Neuronal stem cell (in vitro differentiated cells): ENCODE measurements around the gene KCNK10.

ENCODE experiments used
- DNase-seq: peaks from one replicate; pipeline ENCODE4 v3.0.0-alpha.2; 2013; ENCODE audit warnings: low spot score
- H2AFZ ChIP-seq: one replicate; pipeline ENCODE4 v1.6.1; 2013; ENCODE audit warnings: mild to moderate bottlenecking, low read length, inconsistent platforms
- H2AK5ac ChIP-seq: 2 replicates; pipeline ENCODE4 v1.6.1; 2013; ENCODE audit warnings: low read depth, mild to moderate bottlenecking, inconsistent platforms, low read length, moderate library complexity, mixed read lengths
- H2BK120ac ChIP-seq: 2 replicates; pipeline ENCODE4 v1.6.1; 2013; ENCODE audit warnings: low read depth, mild to moderate bottlenecking, inconsistent platforms, low read length, moderate library complexity, mixed read lengths
- H2BK12ac ChIP-seq: one replicate; pipeline ENCODE4 v1.6.1; 2013; ENCODE audit warnings: low read length, inconsistent platforms
- H2BK15ac ChIP-seq: 2 replicates; pipeline ENCODE4 v1.6.1; 2013; ENCODE audit warnings: mild to moderate bottlenecking, low read length, inconsistent platforms, mixed read lengths
- H2BK5ac ChIP-seq: one replicate; pipeline ENCODE4 v1.6.1; 2013; ENCODE audit warnings: inconsistent platforms, mild to moderate bottlenecking, low read length, moderate library complexity
- H3K14ac ChIP-seq: one replicate; pipeline ENCODE4 v1.6.1; 2013; ENCODE audit warnings: low read length, inconsistent platforms
- H3K18ac ChIP-seq: 2 replicates; pipeline ENCODE4 v1.6.1; 2013; ENCODE audit warnings: low read length, inconsistent platforms
- H3K23ac ChIP-seq: 2 replicates; pipeline ENCODE4 v1.6.1; 2013; ENCODE audit warnings: low read depth, mild to moderate bottlenecking, mixed read lengths, low read length, inconsistent platforms; ENCODE audit not compliant: poor library complexity
- H3K27ac ChIP-seq: replicated peaks from 3 replicates; pipeline ENCODE4 v1.5.1; 2013; ENCODE audit warnings: low read length, inconsistent platforms
- H3K27me3 ChIP-seq, 3 experiments: 2 replicates each; pipeline ENCODE4 v1.6.1; 2013; ENCODE audit warnings: low read length in 3 of 3, mild to moderate bottlenecking in 2 of 3, inconsistent platforms in 1 of 3, low read depth in 1 of 3, mixed read lengths in 1 of 3, moderate library complexity in 1 of 3; ENCODE audit not compliant: control insufficient read depth in 3 of 3, insufficient read depth in 3 of 3
- H3K36me3 ChIP-seq, 2 donors: replicated peaks in 1 of 2; 2 replicates each; pipeline ENCODE4 v1.6.1; 2013; ENCODE audit warnings: low read length in 2 of 2; ENCODE audit not compliant: control insufficient read depth in 2 of 2, insufficient read depth in 2 of 2
- H3K4ac ChIP-seq: 2 replicates; pipeline ENCODE4 v1.6.1; 2013; ENCODE audit warnings: inconsistent platforms, mild to moderate bottlenecking, low read length, moderate library complexity
- H3K4me1 ChIP-seq, 2 donors: 1 replicate in 1 of 2; 2 replicates in 1 of 2; pipeline ENCODE4 v1.6.1; 2013; ENCODE audit warnings: low read length in 2 of 2, low read depth in 1 of 2; ENCODE audit not compliant: control insufficient read depth in 2 of 2, insufficient read depth in 1 of 2
- H3K4me2 ChIP-seq: one replicate; pipeline ENCODE4 v1.6.1; 2013; ENCODE audit warnings: mild to moderate bottlenecking, low read length, inconsistent platforms; ENCODE audit not compliant: insufficient read depth, poor library complexity, severe bottlenecking
- H3K4me3 ChIP-seq, 2 donors: 2 replicates each; pipeline ENCODE4 v1.5.1; 2013; ENCODE audit warnings: low read length in 2 of 2, mild to moderate bottlenecking in 2 of 2, inconsistent platforms in 1 of 2, moderate library complexity in 1 of 2
- H3K79me1 ChIP-seq: one replicate; pipeline ENCODE4 v1.6.1; 2013; ENCODE audit warnings: low read depth, mild to moderate bottlenecking, inconsistent platforms, low read length, moderate library complexity
- H3K9ac ChIP-seq: one replicate; pipeline ENCODE4 v1.6.1; 2013; ENCODE audit warnings: mild to moderate bottlenecking, low read depth, low read length, inconsistent platforms; ENCODE audit not compliant: poor library complexity
- H3K9me3 ChIP-seq, 2 donors: replicated peaks in 1 of 2; 2 replicates each; pipeline versions ENCODE3 to v1.6.1; 2013; ENCODE audit warnings: low read length in 2 of 2, mild to moderate bottlenecking in 2 of 2, inconsistent platforms in 1 of 2, low read depth in 1 of 2, mixed read lengths in 1 of 2, moderate library complexity in 1 of 2; ENCODE audit not compliant: control insufficient read depth in 2 of 2, insufficient read depth in 1 of 2
- H4K8ac ChIP-seq: one replicate; pipeline ENCODE4 v1.6.1; 2013; ENCODE audit warnings: low read depth, mild to moderate bottlenecking, inconsistent platforms, low read length, moderate library complexity
- H4K91ac ChIP-seq: one replicate; pipeline ENCODE4 v1.6.1; 2013; ENCODE audit warnings: low read length, low read depth, mild to moderate bottlenecking, inconsistent platforms; ENCODE audit not compliant: poor library complexity
- WGBS, 2 donors: extraction: QIAGEN DNeasy Blood & Tissue Kit; methylation state at CpG; one replicate each; pipeline ENCODE4 v1.1.7; 2013; ENCODE audit warnings: missing lambda C conversion rate in 2 of 2, mixed read lengths in 1 of 2; ENCODE audit not compliant: insufficient read length in 2 of 2, insufficient replicate concordance in 1 of 2; ENCODE audit errors: extremely low coverage in 2 of 2; 5-methylcytosine and 5-hydroxymethylcytosine counted together

KCNK10 gene

GRCh38 chr14:88322504-88323085, 474 bp downstream of the KCNK10 start:
- Histone ChIP-seq H3K4me1 (peaks cover 0 to 21% of the 10 kb centered on the region in 2 donors), H2BK5ac (peak overlapping the region; percentile 4), H2AFZ (peak overlapping the region; percentile 91), H3K18ac (peak overlapping the region; percentile 90), H2BK15ac (peak overlapping the region; percentile 38), H3K23ac (no peak overlapping the region), H2BK12ac (peak overlapping the region; percentile 4), H4K91ac (no peak overlapping the region), H3K9ac (peak overlapping the region; percentile 93), H3K9me3 (peaks cover 0 to 4% of the 10 kb centered on the region in 2 donors), H2BK120ac (peak overlapping the region; percentile 36), H2AK5ac (peak overlapping the region; percentile 60), H3K79me1 (no peaks in the 10 kb centered on the region), H4K8ac (no peak overlapping the region), H3K36me3 (no peaks in the 10 kb centered on the region), H3K4me2 (peak overlapping the region; percentile 77), H3K4ac (no peak overlapping the region), H3K4me3 (peak overlapping the region; percentile 75 to 80), H3K14ac (no peak overlapping the region), H3K27ac (no peak overlapping the region), H3K27me3 (no peaks in the 10 kb centered on the region)
- no CpG with 5 or more reads among the region's 26 CpGs for WGBS, 2 donors
- no peak for DNase-seq

- no peaks in the 10 kb centered on the region for H3K27me3 ChIP-seq
- no peak overlapping the region for H3K23ac ChIP-seq
- no peak for DNase-seq
- no peaks in the 10 kb centered on the region for H3K36me3 ChIP-seq
- no peak overlapping the region for H4K8ac ChIP-seq
- no peak overlapping the region for H4K91ac ChIP-seq
- peak overlapping the region; percentile 91 for H2AFZ ChIP-seq
- peak overlapping the region; percentile 60 for H2AK5ac ChIP-seq
- H3K18ac ChIP-seq, result no peak overlapping the region
- no peak overlapping the region for H2BK12ac ChIP-seq
- peaks cover 0 to 21% of the 10 kb centered on the region in 2 donors for H3K4me1 ChIP-seq
- H3K9ac ChIP-seq, result peak overlapping the region; percentile 63
- peak overlapping the region; percentile 22 for H2BK15ac ChIP-seq
- no CpG with 5 or more reads among the region's 25 CpGs for WGBS, 2 donors
- H3K9me3 ChIP-seq, result no peaks in the 10 kb centered on the region
- no peak overlapping the region for H3K4ac ChIP-seq
- no peak overlapping the region for H3K14ac ChIP-seq
- no peak overlapping the region for H2BK120ac ChIP-seq
- peak overlapping the region; percentile 77 for H3K4me2 ChIP-seq
- no peak overlapping the region for H3K27ac ChIP-seq
- peak overlapping the region; percentile 4 for H2BK5ac ChIP-seq
- peak overlapping the region; percentile 75 to 80 for H3K4me3 ChIP-seq
- no peaks in the 10 kb centered on the region for H3K79me1 ChIP-seq
Observed at GRCh38 chr14:88321692-88322503, 1.2 kb downstream of the KCNK10 start.

- no peak overlapping the region for H3K23ac ChIP-seq
- H3K27ac ChIP-seq, result no peak overlapping the region
- peaks cover 0 to 11% of the 10 kb centered on the region in 2 donors for H3K4me1 ChIP-seq
- no peak overlapping the region for H2BK12ac ChIP-seq
- no peak overlapping the region for H2BK5ac ChIP-seq
- H3K4me3 ChIP-seq, result no peak overlapping the region
- H3K4ac ChIP-seq, result no peak overlapping the region
- no peak for DNase-seq
- no peak overlapping the region for H3K4me2 ChIP-seq
- WGBS, 2 donors, result no CpG with 5 or more reads among the region's 4 CpGs
- H2AFZ ChIP-seq, result no peak overlapping the region
- no peak overlapping the region for H3K18ac ChIP-seq
- H2AK5ac ChIP-seq, result no peak overlapping the region
- H3K9me3 ChIP-seq, result peaks cover under 1 to 13% of the 10 kb centered on the region in 2 donors
- H3K79me1 ChIP-seq, result no peaks in the 10 kb centered on the region
- no peak overlapping the region for H4K8ac ChIP-seq
- no peak overlapping the region for H2BK120ac ChIP-seq
- H3K14ac ChIP-seq, result no peak overlapping the region
- no peak overlapping the region for H3K9ac ChIP-seq
- H4K91ac ChIP-seq, result no peak overlapping the region
- H3K36me3 ChIP-seq, result no peaks in the 10 kb centered on the region
- no peaks in the 10 kb centered on the region for H3K27me3 ChIP-seq
- no peak overlapping the region for H2BK15ac ChIP-seq
Observed at GRCh38 chr14:88318406-88318805, 4.7 kb downstream of the KCNK10 start.

DNA sequence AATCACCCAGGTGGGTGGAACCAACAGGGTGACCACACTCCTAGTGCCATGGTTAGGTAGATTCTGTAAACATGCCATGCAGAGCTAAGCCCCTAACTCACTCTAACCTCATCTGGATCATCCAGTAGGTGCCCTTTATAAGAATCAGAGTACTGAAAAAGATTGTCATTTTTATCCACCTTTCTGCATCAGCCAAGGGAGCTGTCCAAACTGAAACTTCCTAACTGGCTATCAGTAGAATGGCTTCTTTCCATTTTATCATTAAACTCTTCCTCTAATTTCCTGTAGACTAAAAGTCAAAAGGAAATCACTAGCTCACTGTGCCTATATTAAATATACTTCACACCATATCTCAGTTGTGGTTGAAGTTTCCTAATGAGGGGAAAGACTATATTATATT, 6.5 kb downstream of the KCNK10 start:
- H4K91ac ChIP-seq, result no peak overlapping the region
- H2BK15ac ChIP-seq, result no peak overlapping the region
- H3K14ac ChIP-seq, result no peak overlapping the region
- H2BK12ac ChIP-seq, result no peak overlapping the region
- H3K23ac ChIP-seq, result no peak overlapping the region
- no peaks in the 10 kb centered on the region for H3K36me3 ChIP-seq
- H2BK120ac ChIP-seq, result no peak overlapping the region
- no peak overlapping the region for H3K4me2 ChIP-seq
- H3K4ac ChIP-seq, result no peak overlapping the region
- no peak overlapping the region for H2AK5ac ChIP-seq
- peaks cover 3 to 16% of the 10 kb centered on the region in 2 donors for H3K9me3 ChIP-seq
- H2AFZ ChIP-seq, result no peak overlapping the region
- peaks cover 12 to 13% of the 10 kb centered on the region in 2 donors for H3K4me1 ChIP-seq
- no peak overlapping the region for H3K9ac ChIP-seq
- no peak overlapping the region for H3K18ac ChIP-seq
- H2BK5ac ChIP-seq, result no peak overlapping the region
- H3K27ac ChIP-seq, result no peak overlapping the region
- H3K79me1 ChIP-seq, result no peaks in the 10 kb centered on the region
- no peak for DNase-seq
- no peak overlapping the region for H4K8ac ChIP-seq
- H3K27me3 ChIP-seq, result no peaks in the 10 kb centered on the region
- H3K4me3 ChIP-seq, result no peak overlapping the region
